Stimulated activated CD4-positive, alpha-beta T cell treated with anti-CD3 and anti-CD28 coated beads, Interleukin-15, amount 100 ng/mL, for 1 hour (primary cell): ENCODE data around the gene PCSK6.
A peak's percentile ranks its signal among the peaks of the same experiment; 100 is the strongest.

Experiments
- DNase-seq, 2 donors: peaks; one replicate each; pipeline ENCODE4 v3.0.0-alpha.2; 2020; ENCODE audit warnings: low read depth in 1 of 2, low spot score in 1 of 2

The PCSK6 gene

DNA sequence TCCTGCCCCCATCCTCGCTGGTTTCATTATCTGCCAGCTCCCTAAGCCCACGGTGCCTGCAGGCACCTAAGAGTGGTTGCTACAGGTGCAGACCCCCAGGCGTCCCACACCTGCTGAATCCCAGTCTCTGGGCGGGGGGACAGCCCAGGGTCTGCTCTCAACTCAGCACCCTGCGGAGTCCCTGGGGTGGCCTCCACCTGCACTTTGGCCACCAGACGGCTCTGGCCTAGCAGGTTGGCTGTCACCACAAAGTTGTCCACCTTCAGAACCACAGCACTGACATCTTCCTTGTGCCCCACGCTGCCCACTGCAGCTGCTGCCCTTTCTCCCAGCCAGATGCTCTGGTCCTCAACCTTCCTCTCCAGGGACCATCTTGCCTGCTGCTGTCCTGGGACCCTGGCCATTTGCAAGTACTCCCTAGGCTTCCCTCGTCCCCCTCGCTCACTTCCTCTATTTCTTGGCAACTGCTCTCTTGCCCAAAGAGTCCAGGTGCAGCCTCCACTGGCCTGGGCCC is 159.6 kb downstream of the PCSK6 start:
- no peak for DNase-seq

DNA sequence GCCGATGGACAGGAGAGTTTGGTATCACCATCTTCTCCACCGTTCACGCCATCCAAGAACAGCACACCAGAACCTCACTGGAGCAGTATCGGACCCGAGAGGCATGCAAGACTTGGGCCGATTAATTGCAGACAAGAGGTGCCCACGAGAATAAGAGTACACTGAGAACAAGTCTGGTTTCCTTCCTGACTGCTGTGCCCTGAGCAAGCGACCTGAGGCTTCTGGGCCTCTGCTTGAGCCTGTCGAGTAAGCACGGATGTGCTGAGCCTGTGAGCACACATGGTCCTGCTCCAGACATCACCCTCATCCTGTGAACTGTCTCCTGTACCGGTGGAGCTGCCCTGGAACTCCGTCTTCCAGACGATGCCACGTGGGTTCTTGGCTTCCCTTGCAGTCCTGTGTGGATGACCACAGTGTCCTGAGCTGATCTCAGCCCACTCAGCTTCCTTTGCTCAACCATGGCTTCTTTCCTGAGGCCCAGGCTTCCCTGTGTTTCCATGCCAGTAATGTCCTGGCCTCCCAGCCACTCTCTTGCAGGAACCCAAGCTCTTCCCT is 160.1 kb downstream of the PCSK6 start:
- DNase-seq, result no peak

DNA sequence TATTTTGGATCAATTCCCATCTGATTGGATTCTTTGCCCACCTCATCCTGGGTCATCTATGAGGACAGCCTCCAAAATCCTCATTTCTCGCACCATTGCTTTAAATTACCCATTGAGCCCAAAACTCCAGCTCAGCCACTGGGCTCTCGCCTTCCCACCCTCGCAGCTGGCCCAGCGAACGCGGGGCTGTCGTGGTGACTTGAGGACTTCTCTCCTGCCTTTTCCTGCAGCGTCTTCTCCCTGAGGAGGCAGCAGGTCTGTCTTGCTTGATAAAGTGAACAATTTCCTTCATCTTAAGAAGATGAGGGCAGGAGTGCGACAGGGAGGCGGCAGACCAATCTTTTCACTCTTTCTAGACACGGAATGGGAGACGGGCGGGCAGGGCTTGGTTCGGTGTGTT is 161.5 kb downstream of the PCSK6 start:
- DNase-seq, result no peak

DNA sequence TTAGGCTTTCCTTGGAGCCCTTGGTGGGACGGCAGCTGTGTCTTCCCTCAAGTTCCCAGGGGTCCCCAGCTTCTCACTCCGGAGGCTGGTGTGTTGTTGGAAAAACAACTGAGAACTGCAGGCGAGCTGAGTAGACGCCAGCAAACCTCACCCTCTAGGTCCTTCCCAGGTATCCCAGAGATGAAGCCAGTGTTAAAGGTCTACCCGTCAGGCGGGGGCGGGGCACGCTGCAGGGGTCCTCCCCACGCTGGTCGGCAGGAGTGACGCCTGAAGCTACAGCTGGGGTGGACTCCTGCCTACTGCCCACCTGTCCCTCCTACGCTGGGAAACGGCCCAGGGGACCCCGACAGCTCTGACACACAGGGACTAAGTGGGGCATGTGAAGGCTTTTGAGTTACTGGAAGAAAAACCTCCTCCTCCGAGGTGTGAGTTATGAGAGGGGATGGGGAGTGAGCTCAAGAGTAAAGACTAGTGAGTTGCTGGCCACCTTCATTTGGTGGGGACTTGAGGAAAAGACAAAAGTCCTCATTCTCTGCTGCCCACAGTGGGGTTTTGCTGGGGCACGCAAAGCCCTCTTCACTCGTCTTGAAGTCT is 162.3 kb downstream of the PCSK6 start:
- no peak for DNase-seq

DNA sequence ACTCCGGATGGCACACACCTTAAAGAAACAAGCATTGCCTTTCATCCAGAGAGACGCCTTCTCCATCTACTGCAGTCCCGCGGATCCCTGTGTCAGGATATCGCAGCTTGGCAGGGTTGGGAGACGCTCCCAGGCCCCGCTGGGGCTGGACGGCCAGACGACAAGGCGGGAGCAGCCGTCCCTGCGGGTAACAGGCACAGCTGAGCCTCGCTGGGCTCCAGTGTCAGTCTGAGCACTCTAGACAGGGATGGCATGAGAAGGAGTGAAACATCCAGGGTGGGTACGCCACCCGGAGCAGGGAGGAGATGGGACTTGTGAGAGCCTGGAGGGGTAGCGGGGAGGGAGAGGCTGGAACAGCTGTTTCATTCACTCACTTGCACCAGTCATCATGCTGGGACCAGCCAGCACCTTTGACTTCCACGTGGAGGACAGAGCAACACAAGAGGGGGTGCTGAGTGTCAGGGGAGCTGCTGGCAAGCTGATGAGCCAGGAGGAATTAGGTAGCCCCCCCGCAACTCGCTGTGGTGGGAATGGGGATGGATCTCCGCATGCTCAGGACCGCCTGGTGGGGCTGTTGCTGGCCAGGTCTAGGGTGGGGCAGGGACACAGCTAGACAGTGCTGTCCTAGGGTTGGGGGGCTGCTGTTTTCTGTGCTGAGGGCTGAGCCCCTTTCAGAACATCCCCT is 162.9 kb downstream of the PCSK6 start:
- no peak for DNase-seq

DNA sequence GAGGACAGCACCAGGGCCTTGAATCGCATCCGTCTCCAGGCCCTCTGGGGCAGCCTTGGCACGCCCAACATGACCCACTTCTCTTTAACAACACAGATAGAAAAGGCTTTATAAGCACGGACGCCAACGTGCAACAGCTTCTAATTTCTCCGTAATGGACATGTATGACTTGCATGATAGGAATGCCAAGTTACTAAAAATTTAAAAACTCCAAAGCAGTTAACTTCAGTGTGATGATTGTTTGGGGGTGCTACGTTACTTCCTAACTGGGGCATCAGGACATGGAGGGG is 163.5 kb downstream of the PCSK6 start:
- no peak for DNase-seq

DNA sequence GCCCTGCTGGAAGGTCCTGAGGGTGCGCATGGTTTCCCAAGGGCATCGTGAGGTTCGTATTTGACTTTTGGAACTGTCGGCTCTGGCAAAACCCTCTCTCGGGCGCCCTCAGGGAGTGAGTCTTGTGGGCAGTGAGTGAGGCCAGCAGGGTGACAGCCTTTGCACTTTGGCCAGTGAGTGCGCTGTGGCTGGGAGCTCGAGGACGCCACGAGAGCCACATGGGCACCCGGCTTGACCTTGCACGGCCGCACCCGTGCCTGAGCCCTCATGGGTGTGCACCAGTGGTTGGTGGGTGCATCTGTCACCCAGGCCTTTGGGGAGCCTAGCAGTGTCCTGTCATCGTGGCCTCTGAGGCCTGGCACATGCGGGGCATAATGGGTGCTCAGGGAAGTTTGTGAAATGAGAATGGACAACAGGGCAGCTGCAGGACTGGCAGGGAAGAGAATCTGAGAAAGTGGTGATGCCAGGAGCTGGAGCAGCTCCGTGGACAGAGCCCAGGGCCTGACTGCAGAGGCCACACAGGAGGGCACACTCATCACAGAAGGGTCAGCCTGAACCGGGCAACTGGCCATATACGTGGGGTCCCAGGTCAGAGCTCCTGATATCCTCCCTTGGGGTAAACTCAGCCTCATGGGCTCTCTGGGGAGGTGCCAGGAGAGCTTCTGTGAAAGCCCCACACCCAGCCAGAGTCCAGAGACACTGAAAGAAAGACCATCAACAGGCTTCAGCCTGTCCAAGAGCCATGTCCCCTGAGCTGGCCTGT is 164.1 kb downstream of the PCSK6 start:
- DNase-seq, result no peak

DNA sequence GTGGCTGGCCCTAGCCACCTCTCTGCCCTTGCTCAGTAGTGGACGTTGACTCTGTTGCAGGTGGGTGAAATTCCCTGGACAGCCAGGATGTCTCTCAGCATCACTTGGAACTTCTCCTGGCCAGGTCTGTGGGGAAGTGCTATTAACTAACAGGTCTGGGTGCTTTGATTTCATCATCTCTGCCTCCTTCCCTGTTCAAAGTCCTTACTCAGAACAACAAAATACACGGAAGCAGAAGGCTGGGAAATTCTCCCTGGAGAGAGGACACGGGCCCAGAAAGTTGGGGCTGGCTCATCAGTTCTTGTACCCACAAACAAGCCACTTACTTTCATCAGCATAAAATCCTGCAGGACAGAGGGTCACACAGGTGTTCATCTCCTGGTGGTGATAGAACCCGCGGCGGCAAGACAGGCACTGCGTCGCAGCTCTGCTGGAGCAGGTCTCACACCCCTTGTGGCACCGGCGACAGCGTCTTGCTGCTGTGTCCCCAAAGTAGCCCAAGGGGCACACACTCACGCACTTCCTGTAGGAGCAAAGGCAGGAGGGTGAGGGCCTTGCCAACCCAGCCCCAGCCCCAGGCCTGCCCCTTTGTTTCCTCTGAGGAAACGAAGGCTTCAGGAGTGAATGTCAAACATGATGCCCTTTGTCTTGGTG is 164.9 kb downstream of the PCSK6 start:
- no peak for DNase-seq

DNA sequence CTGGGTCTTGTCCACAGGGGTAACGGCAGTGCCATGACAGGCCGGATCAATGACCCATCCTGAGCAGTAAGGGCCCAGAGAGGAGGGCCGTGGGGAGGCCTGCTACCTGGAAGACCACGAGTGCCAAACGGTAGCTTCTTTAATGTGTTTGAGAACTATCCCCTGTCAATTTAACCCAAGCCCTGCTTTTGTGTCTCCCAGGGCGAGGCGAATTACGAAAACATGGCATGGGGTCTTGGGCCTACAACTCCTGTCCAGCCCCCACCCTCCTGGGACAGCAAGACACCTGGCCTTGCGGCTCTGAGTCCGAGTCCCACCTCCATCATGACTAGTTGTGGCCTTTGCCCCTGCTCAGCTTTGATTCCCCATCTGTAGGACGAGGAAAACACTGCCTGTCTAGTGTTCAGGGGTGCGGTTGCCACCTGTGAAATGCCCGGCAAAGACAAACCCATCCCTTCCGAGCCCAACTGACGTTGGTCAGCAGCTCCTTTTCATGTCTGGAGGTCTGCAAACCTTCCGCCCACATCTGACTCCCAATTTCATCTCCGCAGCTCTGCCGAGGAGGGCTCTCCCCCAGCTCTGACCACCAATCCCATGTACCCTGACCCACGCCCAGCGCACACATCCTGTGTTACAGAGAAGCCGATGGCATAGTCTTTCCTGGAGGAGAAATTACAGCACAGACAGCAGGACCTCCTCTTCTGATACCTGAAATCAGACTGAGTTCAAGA is 165.5 kb downstream of the PCSK6 start:
- DNase-seq, result no peak

DNA sequence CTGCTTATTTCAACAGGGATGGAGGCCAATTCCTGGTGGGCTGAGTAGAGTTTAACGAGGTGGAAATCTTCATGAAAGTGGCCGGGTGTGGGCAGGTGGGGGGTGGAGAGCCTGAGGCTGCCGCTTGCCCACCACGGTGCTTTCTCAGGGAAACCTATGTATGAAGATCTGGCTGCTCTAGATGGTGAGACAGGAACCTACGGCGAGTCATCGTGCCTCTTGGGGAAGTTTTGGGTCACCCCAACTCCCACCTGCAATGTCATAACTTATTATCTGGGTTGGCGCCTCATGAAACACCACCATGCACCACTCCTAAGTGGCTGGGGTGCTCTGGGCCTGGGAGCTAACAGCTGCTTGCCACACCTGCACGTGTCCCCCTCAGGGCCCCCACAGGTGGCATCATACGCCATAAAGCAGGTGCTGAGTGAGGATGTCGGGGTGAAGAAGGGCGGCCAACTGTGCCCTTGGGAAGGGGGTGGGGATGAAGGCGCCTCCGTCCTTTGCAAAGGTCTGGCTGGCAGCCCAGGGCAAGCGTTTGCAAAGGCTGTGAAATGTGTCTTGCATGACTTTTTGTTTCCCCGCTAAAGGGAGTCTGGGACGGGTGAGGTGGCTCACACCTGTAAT is 166.5 kb downstream of the PCSK6 start:
- no peak for DNase-seq

DNA sequence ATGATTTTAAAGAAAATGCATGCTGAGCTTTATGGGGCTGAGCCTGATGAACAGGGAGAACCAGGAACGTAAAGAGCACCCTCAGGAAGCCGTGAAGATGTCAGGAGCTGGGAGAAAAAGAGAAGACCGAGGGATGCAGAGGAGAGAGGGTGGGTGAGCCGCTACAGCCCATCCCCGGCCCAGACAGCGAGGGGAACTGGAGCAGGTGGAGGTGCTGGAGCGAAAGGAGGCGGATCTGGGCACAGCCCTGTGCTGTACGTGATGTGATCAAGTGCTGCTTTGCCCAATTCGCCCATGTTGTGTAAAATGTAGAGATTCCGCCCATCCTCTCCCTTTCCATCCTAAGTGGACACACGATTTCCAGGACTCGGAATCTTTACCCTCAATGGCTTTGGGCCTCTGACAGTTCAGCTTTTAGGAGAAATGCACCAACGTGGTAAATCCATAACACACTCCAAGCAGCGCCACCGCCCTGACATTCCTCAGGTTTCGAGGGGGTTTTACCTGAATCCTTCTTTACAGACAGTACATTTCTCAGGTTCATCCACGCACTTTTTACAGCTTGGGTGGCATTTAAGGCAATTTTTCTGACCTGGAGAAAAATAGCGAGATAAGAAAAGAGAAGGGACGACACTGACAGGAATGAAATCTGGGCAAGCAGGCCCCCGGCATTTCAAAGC is 167.4 kb downstream of the PCSK6 start:
- no peak for DNase-seq

DNA sequence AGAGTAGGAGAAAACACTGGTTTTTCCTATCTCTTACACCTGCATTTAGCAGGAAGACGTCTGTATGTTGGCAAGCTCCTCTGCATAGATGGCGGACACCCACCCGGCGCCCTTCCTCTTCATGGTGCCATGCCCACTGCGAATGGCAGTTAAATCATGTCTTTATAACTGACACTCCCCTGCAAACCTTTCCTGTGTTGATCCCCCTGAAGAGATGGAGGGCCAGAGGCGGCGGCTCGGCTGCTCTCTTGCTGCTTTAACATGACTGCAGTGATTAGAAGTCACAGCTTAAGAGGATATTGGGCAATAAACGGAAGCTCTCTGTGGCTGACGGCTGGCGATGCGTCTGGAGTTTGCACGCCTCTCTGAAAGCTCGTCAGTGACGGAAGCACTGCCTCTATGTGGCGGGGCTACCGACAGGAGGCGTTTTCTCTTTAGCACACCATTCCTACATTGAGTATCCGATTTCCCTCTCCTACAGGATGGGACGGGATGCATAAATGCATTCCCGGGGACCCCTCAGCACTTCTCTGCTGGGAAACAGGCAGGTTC is 168.9 kb downstream of the PCSK6 start:
- DNase-seq, result peak in 1 of 2 donors; percentile 11

DNA sequence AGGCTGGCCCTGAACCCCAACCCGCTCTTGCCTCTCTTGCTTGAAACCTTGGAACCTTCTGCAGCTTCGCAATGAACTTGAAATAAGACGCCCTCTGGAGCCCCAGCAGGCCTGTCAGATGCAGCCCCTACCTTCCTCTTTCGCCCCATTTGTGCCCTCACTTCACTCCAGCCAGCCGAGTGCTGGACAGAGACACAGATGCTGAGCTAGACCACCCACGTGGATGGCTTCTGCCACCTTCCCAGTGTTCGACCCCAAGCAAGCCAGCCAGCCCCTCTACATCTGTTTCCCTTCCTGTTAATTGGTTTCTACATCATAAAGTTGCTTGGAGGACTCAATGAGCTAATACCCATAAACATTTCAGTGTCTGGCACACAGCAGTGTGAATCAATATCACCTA is 170.7 kb downstream of the PCSK6 start:
- DNase-seq, result no peak

DNA sequence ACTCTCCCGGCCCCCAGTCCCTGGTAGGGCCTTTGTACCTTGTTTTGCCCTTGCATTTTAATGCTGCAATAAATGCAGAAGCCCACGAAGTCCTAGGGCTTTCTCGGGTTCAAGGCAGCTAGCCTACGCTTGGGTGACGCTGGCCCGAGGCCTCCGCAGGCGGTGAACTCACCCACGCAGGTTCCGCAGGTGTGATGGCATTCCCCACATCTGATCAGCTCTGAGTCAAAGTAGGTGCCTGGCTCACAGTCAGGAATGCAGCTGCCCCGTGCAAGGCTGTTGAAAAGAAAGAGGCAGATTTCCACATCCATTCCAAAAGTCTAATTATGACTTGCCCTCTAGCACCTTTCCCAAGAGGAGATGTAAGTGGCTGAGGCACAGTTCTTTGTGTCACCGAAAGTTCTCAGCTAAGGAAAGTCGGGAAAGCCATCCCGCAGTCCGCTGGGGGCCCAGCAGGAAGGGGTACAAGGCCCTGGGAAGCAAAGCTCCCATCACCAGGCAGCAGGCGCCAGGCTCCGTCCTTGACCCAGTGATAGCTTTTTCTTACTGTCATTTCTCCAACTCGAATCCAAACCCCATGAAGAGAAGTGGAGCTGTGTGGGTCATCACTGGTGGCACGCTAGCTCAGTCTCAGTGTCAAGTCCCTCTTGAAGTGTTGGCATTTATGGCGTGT is 171.2 kb downstream of the PCSK6 start:
- DNase-seq, result no peak

DNA sequence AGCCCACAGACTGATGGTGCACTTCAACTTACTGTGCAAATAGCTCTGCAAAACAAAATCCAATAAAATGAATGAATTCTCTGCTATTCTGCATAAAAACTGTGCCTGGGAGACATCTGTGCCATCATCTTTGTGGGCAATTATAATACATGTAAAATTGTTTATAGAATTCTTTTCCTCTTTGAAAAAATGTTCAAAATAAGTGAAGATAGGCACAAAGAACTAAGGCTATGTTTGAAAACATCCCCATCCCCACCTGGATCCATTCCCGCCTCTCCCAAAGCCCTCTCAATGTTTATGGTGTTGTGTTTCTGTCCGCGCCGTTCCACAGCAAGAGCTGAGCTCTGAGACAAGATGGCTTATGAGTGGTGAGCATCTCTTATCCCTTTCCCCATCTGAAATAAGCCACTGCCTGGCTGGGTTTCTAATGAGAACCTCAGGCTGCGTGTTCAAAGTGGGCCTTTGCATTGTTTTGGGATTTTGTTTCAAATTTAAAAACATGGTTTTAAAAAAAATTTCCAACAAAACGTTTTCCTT is 172.1 kb downstream of the PCSK6 start:
- DNase-seq, result no peak

DNA sequence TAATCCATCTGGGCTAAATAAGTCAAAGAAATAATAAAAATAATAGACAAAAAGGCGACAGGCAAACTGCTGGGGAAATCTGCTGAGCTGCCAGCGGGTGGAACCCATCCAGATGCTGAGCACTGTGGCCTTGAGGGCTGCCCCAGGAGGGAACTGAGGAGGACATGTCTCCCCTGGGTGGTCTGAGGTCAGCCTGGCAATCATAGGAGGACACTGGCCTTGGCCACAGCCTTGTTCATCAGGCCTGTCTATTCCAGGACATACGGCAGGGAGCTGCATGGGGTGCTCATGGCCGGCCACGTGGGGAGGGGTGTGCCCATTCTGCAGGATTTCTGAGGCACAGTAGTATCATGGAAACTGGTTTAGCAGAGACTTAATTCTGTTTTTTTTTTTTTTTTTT is 173.0 kb downstream of the PCSK6 start:
- no peak for DNase-seq

DNA sequence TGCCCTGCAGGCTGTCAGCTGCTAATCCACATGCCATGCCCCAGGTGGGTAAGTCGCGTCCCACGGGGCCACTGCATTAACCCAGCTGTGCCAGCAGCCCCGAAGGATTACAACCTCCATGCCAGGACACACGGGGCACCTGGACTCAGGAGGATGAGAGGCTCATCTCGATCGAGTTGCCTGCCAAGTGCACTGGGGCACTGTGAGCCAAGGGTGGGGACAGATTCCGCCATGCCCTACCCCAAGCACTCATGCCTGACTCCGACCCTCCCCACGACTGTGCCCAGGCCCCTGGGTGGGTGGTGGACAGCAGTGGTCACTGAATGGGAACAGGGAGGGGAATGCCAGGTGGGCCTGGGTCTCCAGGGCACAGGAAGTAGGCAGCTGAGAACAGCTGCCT is 173.8 kb downstream of the PCSK6 start:
- no peak for DNase-seq

DNA sequence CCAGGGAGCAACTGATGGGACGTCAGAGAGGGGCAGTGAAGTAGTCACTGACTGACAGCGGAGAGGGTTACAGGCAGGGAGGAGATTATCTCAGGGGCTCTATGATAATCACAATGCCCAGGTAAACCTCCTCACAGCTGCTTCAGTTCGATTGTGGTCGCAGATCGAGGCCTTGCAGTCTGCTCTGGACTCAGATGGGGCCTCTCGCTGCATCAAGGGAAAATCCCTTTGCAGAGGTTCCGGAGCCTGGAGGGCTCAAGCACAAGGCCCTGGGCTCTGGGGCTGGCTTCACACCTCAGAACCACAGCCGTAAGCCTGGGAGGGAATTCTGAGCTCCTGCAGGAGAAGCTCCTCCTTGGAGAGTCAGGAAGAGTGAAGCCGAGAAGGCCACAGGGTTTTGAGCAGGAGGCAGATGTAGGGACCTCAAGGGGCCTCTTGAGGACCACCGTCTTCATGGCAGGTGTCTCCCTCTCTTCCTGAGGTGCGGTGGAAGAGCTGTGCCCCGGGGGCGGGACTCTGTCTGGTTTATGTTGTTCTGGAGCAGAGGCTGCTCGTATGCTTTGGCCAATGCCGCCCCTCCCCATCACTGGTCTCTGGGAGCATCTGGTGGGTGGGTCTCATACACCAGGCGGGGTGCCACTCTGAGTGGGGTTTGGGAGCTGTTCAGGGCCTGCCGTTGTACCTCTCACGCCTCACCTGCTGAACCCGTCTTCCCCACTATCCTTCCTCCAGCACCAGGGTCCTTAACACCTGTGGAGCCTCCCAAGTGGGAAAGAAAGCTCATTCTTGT is 175.0 kb downstream of the PCSK6 start:
- no peak for DNase-seq
